GM23338 (cell line): Measurements from ENCODE around the gene PRUNE2. TPM values are rescaled to one million over a fixed set of nuclear protein-coding genes. Genes with fewer than 3 reads are reported as not detected.

ENCODE experiments used
- ATAC-seq: fragments of 200-7000 bp; cut with Tn5 transposase; 3 replicates; pipeline ENCODE4 v1.9.1; 2020
- DNase-seq: peaks from one replicate; pipeline ENCODE4 v3.0.0-alpha.2; 2015; ENCODE audit warnings: low spot score
- H2AFZ ChIP-seq: fragments of 200-600 bp; sonication (generic); 2 replicates; pipeline ENCODE4 v1.8.0; 2016; ENCODE audit warnings: antibody characterized with exemption, mild to moderate bottlenecking, moderate library complexity
- H3F3A ChIP-seq: fragments of 200-600 bp; sonication (generic); replicated peaks from 2 replicates; pipeline ENCODE4 v1.8.0; 2017; ENCODE audit warnings: antibody characterized with exemption, mixed run types, low read depth
- H3K27ac ChIP-seq: fragments of 200-600 bp; sonication (generic); 2 replicates; pipeline ENCODE4 v1.6.1; 2016; ENCODE audit warnings: low read depth
- H3K27me3 ChIP-seq: fragments of 200-600 bp; sonication (generic); 2 replicates; pipeline ENCODE4 v1.8.0; 2016; ENCODE audit warnings: mild to moderate bottlenecking, mixed run types, moderate library complexity; ENCODE audit not compliant: insufficient read depth
- H3K36me3 ChIP-seq: fragments of 200-600 bp; sonication (generic); 2 replicates; pipeline ENCODE4 v1.8.0; 2016; ENCODE audit warnings: mild to moderate bottlenecking; ENCODE audit not compliant: insufficient read depth
- H3K4me1 ChIP-seq: fragments of 200-600 bp; sonication (generic); 2 replicates; pipeline ENCODE4 v1.8.0; 2016; ENCODE audit warnings: mild to moderate bottlenecking, moderate library complexity; ENCODE audit not compliant: insufficient read depth
- H3K4me2 ChIP-seq: fragments of 200-600 bp; sonication (generic); 2 replicates; pipeline ENCODE4 v1.7.1; 2017; ENCODE audit warnings: mixed run types
- H3K4me3 ChIP-seq: fragments of 200-600 bp; sonication (generic); 2 replicates; pipeline ENCODE4 v1.6.1; 2016; ENCODE audit warnings: mixed run types
- H3K79me2 ChIP-seq: fragments of 200-600 bp; sonication (generic); replicated peaks from 2 replicates; pipeline ENCODE4 v1.8.0; 2017; ENCODE audit warnings: mild to moderate bottlenecking; ENCODE audit not compliant: insufficient read depth
- H3K9me2 ChIP-seq: fragments of 200-600 bp; sonication (generic); 2 replicates; pipeline ENCODE4 v1.8.0; 2017; ENCODE audit not compliant: insufficient read depth
- H4K20me1 ChIP-seq: fragments of 200-600 bp; sonication (generic); replicated peaks from 2 replicates; pipeline ENCODE4 v1.8.0; 2017; ENCODE audit warnings: mild to moderate bottlenecking; ENCODE audit not compliant: insufficient read depth
- H3K27ac Mint-ChIP-seq: 2 replicates; pipeline ENCODE4 v1.8.0; 2020; ENCODE audit warnings: inconsistent platforms, mild to moderate bottlenecking, moderate library complexity, mixed read lengths
- H3K27me3 Mint-ChIP-seq: 3 replicates; pipeline ENCODE4 v1.8.0; 2022; ENCODE audit warnings: low read depth, mild to moderate bottlenecking, moderate library complexity, mixed read lengths, inconsistent platforms; ENCODE audit not compliant: insufficient read depth, poor library complexity
- H3K36me3 Mint-ChIP-seq: 3 replicates; pipeline ENCODE4 v1.8.0; 2021; ENCODE audit warnings: low read depth, mild to moderate bottlenecking, inconsistent platforms, moderate library complexity, mixed read lengths
- H3K4me1 Mint-ChIP-seq: 3 replicates; pipeline ENCODE4 v1.8.0; 2020; ENCODE audit warnings: mild to moderate bottlenecking, inconsistent platforms, mixed read lengths
- H3K4me3 Mint-ChIP-seq: 3 replicates; pipeline ENCODE4 v1.8.0; 2021; ENCODE audit warnings: moderate library complexity, mild to moderate bottlenecking, inconsistent platforms, mixed read lengths
- H3K9me3 Mint-ChIP-seq: 3 replicates; pipeline ENCODE4 v1.8.0; 2020; ENCODE audit warnings: moderate library complexity, mild to moderate bottlenecking, inconsistent platforms, mixed read lengths
- CREB1 ChIP-seq: fragments of 250-450 bp; sonication (Bioruptor Pico); IDR thresholded peaks from 2 replicates; pipeline ENCODE4 v1.5.0; 2020; ENCODE audit warnings: low read depth, mild to moderate bottlenecking, moderate library complexity
- CTCF ChIP-seq, 2 experiments: fragments of 200-600 bp in 1 of 2; sonication (generic) in 1 of 2; conservative IDR thresholded peaks; 2 replicates each; pipeline versions ENCODE4 v1.5.1 to v1.6.1; 2016 to 2017; ENCODE audit warnings: antibody characterized with exemption in 2 of 2, low read depth in 2 of 2, mild to moderate bottlenecking in 2 of 2, moderate library complexity in 1 of 2
- ETS1 ChIP-seq: IDR thresholded peaks from 2 replicates; pipeline ENCODE4 v1.6.1; 2016; ENCODE audit warnings: antibody characterized with exemption
- EZH2 ChIP-seq: fragments of 200-600 bp; sonication (generic); IDR thresholded peaks from one replicate; pipeline ENCODE4 v1.8.0; 2017; ENCODE audit warnings: antibody characterized with exemption, mild to moderate bottlenecking, low read depth; ENCODE audit not compliant: unreplicated experiment
- EZH2phosphoT487 ChIP-seq: fragments of 200-600 bp; sonication (generic); IDR thresholded peaks from one replicate; pipeline ENCODE4 v1.8.1; 2018; ENCODE audit warnings: antibody characterized with exemption; ENCODE audit not compliant: unreplicated experiment
- JUNB ChIP-seq: IDR thresholded peaks from one replicate; pipeline ENCODE4 v1.6.1; 2016; ENCODE audit warnings: antibody characterized with exemption; ENCODE audit not compliant: unreplicated experiment
- NANOG ChIP-seq: IDR thresholded peaks from 2 replicates; pipeline ENCODE4 v1.6.1; 2016; ENCODE audit warnings: antibody characterized with exemption, borderline replicate concordance
- POLR2AphosphoS5 ChIP-seq: IDR thresholded peaks from 2 replicates; pipeline ENCODE4 v1.6.1; 2016; ENCODE audit warnings: antibody characterized with exemption, low read depth
- ZNF331 ChIP-seq: fragments of 250-450 bp; sonication (Bioruptor Pico); IDR thresholded peaks from 2 replicates; pipeline ENCODE4 v1.5.0; 2020; ENCODE audit warnings: low read depth, mild to moderate bottlenecking, moderate library complexity
- ZNF462 ChIP-seq: fragments of 250-450 bp; sonication (Bioruptor Pico); IDR thresholded peaks from 2 replicates; pipeline ENCODE4 v1.5.0; 2020; ENCODE audit warnings: mild to moderate bottlenecking, moderate library complexity
- polyA plus RNA-seq: library from polyadenylated mRNA; unstranded; fragments of >200 nt; fragmentation: Nextera tagmentation; extraction: Ambion mirVana; gene quantifications from 2 replicates; pipeline ENCODE4 v1.2.1, GENCODE V29; 2016
- total RNA-seq: library from RNA; depleted of rRNA; stranded (reverse); fragments of >200 nt; shearing (Covaris generic); gene quantifications from 2 replicates; pipeline ENCODE4 v1.2.3, GENCODE V29; 2014

Gene PRUNE2
- total and polyA plus RNA-seq, 2 experiments from 2014 or later, result 10.6 to 26.5 TPM

GRCh38 chr9:76642701-76643209 is 263.2 kb downstream of the PRUNE2 start (continued):
- no peak for TF ChIP-seq ZNF331

- no peak overlapping the region for H3K27ac Mint-ChIP-seq
- Histone ChIP-seq H3K79me2 (no peaks in the 10 kb centered on the region), H3F3A (no peaks in the 10 kb centered on the region), H3K9me2 (peaks cover 8% of the 10 kb centered on the region; the same call in 1 of the 2 replicates), H4K20me1 (no peaks in the 10 kb centered on the region), H3K36me3 (no peaks in the 10 kb centered on the region), H3K4me3 (no peak overlapping the region), H3K4me2 (no peak overlapping the region), H3K27ac (no peak overlapping the region), H2AFZ (no peak overlapping the region), H3K4me1 (peaks cover 13% of the 10 kb centered on the region), H3K27me3 (no peaks in the 10 kb centered on the region)
- H3K9me3 Mint-ChIP-seq, result no peaks in the 10 kb centered on the region
- ATAC-seq, result no peak
- DNase-seq, result no peak
- H3K4me1 Mint-ChIP-seq, result peaks cover 38% of the 10 kb centered on the region
- no peaks in the 10 kb centered on the region for H3K36me3 Mint-ChIP-seq
- peaks cover 3% of the 10 kb centered on the region for H3K27me3 Mint-ChIP-seq
- no peak for TF ChIP-seq ZNF331
- TF ChIP-seq NANOG, result no peak
- no peak for TF ChIP-seq CTCF (conservative IDR thresholded peaks at IDR 0.05; ENCODE audit: low read depth in 2 of 2)
- TF ChIP-seq ETS1, result no peak
- no peak for TF ChIP-seq JUNB
- H3K4me3 Mint-ChIP-seq, result no peak overlapping the region
Measured at GRCh38 chr9:76642074-76642473, 263.8 kb downstream of the PRUNE2 start.

- no peak overlapping the region for H3K27ac Mint-ChIP-seq
- peaks cover 21% of the 10 kb centered on the region for H3K4me1 Mint-ChIP-seq
- TF ChIP-seq ZNF462 (CRISPR knock-in tag) (no peak), EZH2phosphoT487 (no peak), JUNB (no peak), NANOG (no peak), EZH2 (no peak), POLR2AphosphoS5 (no peak), ZNF331 (no peak), CREB1 (no peak)
Measured at GRCh38 chr9:76638001-76638400, 267.9 kb downstream of the PRUNE2 start.

More at GRCh38 chr9:76638001-76638400, 267.9 kb downstream of the PRUNE2 start:
- DNase-seq (no peak), ATAC-seq (no peak)
- Histone ChIP-seq H3K27ac (no peak overlapping the region), H3K4me2 (no peak overlapping the region), H3K79me2 (no peaks in the 10 kb centered on the region), H3F3A (no peaks in the 10 kb centered on the region), H3K27me3 (no peaks in the 10 kb centered on the region), H3K4me3 (no peak overlapping the region), H2AFZ (no peak overlapping the region), H3K36me3 (no peaks in the 10 kb centered on the region), H4K20me1 (no peaks in the 10 kb centered on the region), H3K9me2 (no peaks in the 10 kb centered on the region), H3K4me1 (0 out of 2 replicates have a peak, but pooled peaks cover 7% of the 10 kb centered on the region)
- no peaks in the 10 kb centered on the region for H3K27me3 Mint-ChIP-seq
- no peaks in the 10 kb centered on the region for H3K36me3 Mint-ChIP-seq
- no peaks in the 10 kb centered on the region for H3K9me3 Mint-ChIP-seq
- H3K4me3 Mint-ChIP-seq, result no peak overlapping the region
